K562 (cell line): Measurements from ENCODE around the gene PRKAA1. TPM values are rescaled to one million over a fixed set of nuclear protein-coding genes. Genes with fewer than 3 reads are reported as not detected.

Experiments used
- CSDE1 ChIP-seq, 2 experiments: fragments of 450-650 bp; IDR thresholded peaks; 2 replicates each; pipeline ENCODE4 v1.6.1; 2016; ENCODE audit warnings: mild to moderate bottlenecking in 1 of 2
- EGR1 ChIP-seq: fragments of 450-650 bp; conservative IDR thresholded peaks from 2 replicates; pipeline ENCODE4 v1.6.1; 2017; ENCODE audit warnings: mild to moderate bottlenecking
- HNRNPK ChIP-seq: fragments of 200-400 bp; formaldehyde crosslinking; IDR thresholded peaks from one replicate; pipeline ENCODE4 v1.6.1; 2018; ENCODE audit warnings: mild to moderate bottlenecking, low read depth, low read length; ENCODE audit not compliant: poor library complexity, severe bottlenecking
- KAT2B ChIP-seq: IDR thresholded peaks from one replicate; pipeline ENCODE4 v1.6.1; 2012; ENCODE audit warnings: low read depth, mild to moderate bottlenecking, control low read depth, inconsistent platforms, low read length, moderate library complexity
- KAT8 ChIP-seq: fragments of 450-650 bp; IDR thresholded peaks from 2 replicates; pipeline ENCODE4 v1.6.1; 2016; ENCODE audit warnings: low read depth, mild to moderate bottlenecking
- SAFB2 ChIP-seq: fragments of 200-400 bp; formaldehyde crosslinking; IDR thresholded peaks from 2 replicates; pipeline ENCODE4 v1.6.1; 2018; ENCODE audit warnings: borderline replicate concordance, low read length, low read depth, moderate library complexity; ENCODE audit not compliant: severe bottlenecking
- ZKSCAN3 ChIP-seq: fragments of 250-450 bp; sonication (Bioruptor Pico); IDR thresholded peaks from 2 replicates; pipeline ENCODE4 v1.4.0; 2020
- ZNF232 ChIP-seq: sonication (generic); formaldehyde crosslinking; IDR thresholded peaks from 2 replicates; pipeline ENCODE4 v1.8.0; 2022; ENCODE audit warnings: mild to moderate bottlenecking, missing genetic modification reagents
- ZNF41 ChIP-seq: fragments of 250-450 bp; sonication (Bioruptor Pico); conservative IDR thresholded peaks from 2 replicates; pipeline ENCODE4 v1.4.0; 2020; ENCODE audit warnings: mild to moderate bottlenecking
- ZNF79 ChIP-seq: fragments of 250-450 bp; sonication (Bioruptor Pico); IDR thresholded peaks from 2 replicates; pipeline ENCODE4 v1.4.0; 2020; ENCODE audit warnings: low read depth, mild to moderate bottlenecking, moderate library complexity
- polyA plus RNA-seq, 8 experiments: library from polyadenylated mRNA; depleted of rRNA in 4 of 8; stranded (reverse) in 5 of 8; unstranded in 3 of 8; fragments of >200 nt; fragmentation: Nextera tagmentation in 2 of 8; fragmentation: Illumina TruSeq in 1 of 8; extraction: Ambion mirVana in 2 of 8; extraction: Trizol in 1 of 8; gene quantifications; 2 replicates each; pipeline versions ENCODE4 v1.2.1 to v1.2.3, GENCODE V29; 2011 to 2014; ENCODE audit warnings: inconsistent platforms in 1 of 8, missing spikeins in 1 of 8
- total RNA-seq, 7 experiments: library from RNA; depleted of rRNA in 6 of 7; stranded (reverse); fragments of >200 nt in 6 of 7; fragmentation: Illumina TruSeq in 2 of 7; extraction: Trizol in 2 of 7; gene quantifications; 2 replicates each; pipeline versions ENCODE4 v1.2.1 to v1.2.3, GENCODE V29; 2011 to 2021; ENCODE audit warnings: low replicate concordance in 1 of 7
- TF ChIP-seq, protein P1 (sequence below), 2 experiments: fragments of 450-650 bp; conservative IDR thresholded peaks; 2 replicates each; pipeline ENCODE4 v1.6.1; 2017; ENCODE audit warnings: mild to moderate bottlenecking in 2 of 2, moderate library complexity in 2 of 2
- TF ChIP-seq, protein P2 (sequence below): IDR thresholded peaks from 3 replicates; pipeline ENCODE4 v1.6.1; 2011; ENCODE audit warnings: borderline replicate concordance, mild to moderate bottlenecking; ENCODE audit not compliant: insufficient read length, insufficient read depth
- TF ChIP-seq, protein P3 (sequence below), 2 experiments: fragments of 450-650 bp; formaldehyde crosslinking in 1 of 2; IDR thresholded peaks; 2 replicates each; pipeline versions ENCODE4 v1.4.0 to v1.6.1; 2014 to 2020; ENCODE audit warnings: mild to moderate bottlenecking in 2 of 2, borderline replicate concordance in 1 of 2, low read depth in 1 of 2
- TF ChIP-seq, protein P4 (sequence below): fragments of 450-650 bp; formaldehyde crosslinking; IDR thresholded peaks from 2 replicates; pipeline ENCODE4 v1.4.0; 2020; ENCODE audit warnings: mild to moderate bottlenecking

Gene PRKAA1
- total and polyA plus RNA-seq, 9 of the 15 experiments (the other 6 are each of a cell fraction or from before 2014, with no cell fraction given) = 24.5 to 84.0 (median 51.4) TPM

DNA sequence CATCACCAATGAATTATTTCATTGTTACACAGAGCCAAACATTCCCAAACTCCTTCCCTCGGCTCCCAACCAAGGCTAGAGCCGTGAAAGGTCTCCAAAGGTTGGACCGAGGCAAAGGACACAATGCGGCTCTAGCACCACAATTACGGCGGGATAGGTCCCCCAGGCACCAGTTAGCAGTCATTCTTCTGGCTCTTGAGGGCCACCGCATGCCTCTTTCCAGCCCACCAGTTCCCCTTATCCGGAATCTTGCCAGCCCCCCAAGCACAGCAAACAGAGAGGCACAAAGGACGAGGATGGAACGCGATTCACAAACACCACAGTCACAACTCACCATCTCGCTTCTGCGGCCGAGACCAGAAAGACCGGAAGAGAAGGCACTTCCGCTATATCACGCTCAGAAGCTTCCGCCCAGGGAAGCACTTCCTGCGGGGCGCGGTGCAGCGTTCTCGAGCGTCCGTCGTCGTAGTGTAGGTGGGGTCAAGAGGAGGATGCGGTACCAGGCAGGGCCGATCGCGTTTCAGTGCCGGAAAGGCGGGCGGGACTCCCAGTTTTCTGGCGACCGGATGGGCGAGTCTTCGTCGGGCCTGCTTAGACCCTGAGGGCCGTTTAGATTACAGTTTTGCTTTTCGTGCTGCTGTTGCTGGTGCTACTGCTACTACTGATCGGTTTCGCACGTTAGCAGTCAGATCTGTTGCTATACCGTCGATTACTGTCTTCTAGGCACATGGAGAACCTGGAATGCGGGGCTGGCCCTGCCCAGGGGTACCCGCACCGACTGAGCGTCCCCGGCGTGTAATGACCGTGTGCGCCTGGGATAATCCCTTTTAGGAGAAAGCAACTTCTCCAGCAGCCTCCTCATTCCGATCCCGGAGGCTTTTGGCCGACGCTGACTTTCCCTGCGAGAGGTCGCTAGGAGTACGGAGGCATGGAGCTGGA lies 36.9 kb upstream of the PRKAA1 start, which contains the start of gene RPL37 (continued):
- no peak for TF ChIP-seq HNRNPK
- TF ChIP-seq, protein P1, sequence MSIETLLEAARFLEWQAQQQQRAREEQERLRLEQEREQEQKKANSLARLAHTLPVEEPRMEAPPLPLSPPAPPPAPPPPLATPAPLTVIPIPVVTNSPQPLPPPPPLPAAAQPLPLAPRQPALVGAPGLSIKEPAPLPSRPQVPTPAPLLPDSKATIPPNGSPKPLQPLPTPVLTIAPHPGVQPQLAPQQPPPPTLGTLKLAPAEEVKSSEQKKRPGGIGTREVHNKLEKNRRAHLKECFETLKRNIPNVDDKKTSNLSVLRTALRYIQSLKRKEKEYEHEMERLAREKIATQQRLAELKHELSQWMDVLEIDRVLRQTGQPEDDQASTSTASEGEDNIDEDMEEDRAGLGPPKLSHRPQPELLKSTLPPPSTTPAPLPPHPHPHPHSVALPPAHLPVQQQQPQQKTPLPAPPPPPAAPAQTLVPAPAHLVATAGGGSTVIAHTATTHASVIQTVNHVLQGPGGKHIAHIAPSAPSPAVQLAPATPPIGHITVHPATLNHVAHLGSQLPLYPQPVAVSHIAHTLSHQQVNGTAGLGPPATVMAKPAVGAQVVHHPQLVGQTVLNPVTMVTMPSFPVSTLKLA (conservative IDR thresholded peaks at IDR 0.05) = peak; percentile 82 to 91
- TF ChIP-seq, protein P2, sequence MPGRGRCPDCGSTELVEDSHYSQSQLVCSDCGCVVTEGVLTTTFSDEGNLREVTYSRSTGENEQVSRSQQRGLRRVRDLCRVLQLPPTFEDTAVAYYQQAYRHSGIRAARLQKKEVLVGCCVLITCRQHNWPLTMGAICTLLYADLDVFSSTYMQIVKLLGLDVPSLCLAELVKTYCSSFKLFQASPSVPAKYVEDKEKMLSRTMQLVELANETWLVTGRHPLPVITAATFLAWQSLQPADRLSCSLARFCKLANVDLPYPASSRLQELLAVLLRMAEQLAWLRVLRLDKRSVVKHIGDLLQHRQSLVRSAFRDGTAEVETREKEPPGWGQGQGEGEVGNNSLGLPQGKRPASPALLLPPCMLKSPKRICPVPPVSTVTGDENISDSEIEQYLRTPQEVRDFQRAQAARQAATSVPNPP = no peak
- TF ChIP-seq, protein P3, sequence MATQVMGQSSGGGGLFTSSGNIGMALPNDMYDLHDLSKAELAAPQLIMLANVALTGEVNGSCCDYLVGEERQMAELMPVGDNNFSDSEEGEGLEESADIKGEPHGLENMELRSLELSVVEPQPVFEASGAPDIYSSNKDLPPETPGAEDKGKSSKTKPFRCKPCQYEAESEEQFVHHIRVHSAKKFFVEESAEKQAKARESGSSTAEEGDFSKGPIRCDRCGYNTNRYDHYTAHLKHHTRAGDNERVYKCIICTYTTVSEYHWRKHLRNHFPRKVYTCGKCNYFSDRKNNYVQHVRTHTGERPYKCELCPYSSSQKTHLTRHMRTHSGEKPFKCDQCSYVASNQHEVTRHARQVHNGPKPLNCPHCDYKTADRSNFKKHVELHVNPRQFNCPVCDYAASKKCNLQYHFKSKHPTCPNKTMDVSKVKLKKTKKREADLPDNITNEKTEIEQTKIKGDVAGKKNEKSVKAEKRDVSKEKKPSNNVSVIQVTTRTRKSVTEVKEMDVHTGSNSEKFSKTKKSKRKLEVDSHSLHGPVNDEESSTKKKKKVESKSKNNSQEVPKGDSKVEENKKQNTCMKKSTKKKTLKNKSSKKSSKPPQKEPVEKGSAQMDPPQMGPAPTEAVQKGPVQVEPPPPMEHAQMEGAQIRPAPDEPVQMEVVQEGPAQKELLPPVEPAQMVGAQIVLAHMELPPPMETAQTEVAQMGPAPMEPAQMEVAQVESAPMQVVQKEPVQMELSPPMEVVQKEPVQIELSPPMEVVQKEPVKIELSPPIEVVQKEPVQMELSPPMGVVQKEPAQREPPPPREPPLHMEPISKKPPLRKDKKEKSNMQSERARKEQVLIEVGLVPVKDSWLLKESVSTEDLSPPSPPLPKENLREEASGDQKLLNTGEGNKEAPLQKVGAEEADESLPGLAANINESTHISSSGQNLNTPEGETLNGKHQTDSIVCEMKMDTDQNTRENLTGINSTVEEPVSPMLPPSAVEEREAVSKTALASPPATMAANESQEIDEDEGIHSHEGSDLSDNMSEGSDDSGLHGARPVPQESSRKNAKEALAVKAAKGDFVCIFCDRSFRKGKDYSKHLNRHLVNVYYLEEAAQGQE (IDR thresholded peaks at IDR 0.05; ENCODE audit: borderline replicate concordance) = no peak; the same call in 1 of the 2 replicates
- TF ChIP-seq, protein P3 (CRISPR knock-in tag; IDR thresholded peaks at IDR 0.05; ENCODE audit: low read depth) = 0 out of 2 replicates have a peak, but pooled peaks have one; percentile 43
- no peak for TF ChIP-seq ZKSCAN3 (CRISPR knock-in tag)
- TF ChIP-seq ZNF232 (CRISPR knock-in tag) = peak; percentile 48; the same call in 1 of the 2 replicates
- TF ChIP-seq ZNF41 (CRISPR knock-in tag) = no peak
- no peak for TF ChIP-seq KAT8
- TF ChIP-seq SAFB2 = no peak
- TF ChIP-seq EGR1 = peak; percentile 85
- TF ChIP-seq, protein P4, sequence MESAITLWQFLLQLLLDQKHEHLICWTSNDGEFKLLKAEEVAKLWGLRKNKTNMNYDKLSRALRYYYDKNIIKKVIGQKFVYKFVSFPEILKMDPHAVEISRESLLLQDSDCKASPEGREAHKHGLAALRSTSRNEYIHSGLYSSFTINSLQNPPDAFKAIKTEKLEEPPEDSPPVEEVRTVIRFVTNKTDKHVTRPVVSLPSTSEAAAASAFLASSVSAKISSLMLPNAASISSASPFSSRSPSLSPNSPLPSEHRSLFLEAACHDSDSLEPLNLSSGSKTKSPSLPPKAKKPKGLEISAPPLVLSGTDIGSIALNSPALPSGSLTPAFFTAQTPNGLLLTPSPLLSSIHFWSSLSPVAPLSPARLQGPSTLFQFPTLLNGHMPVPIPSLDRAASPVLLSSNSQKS (CRISPR knock-in tag) = no peak
- TF ChIP-seq KAT2B = no peak
- TF ChIP-seq ZNF79 = no peak
- TF ChIP-seq CSDE1 (IDR thresholded peaks at IDR 0.05) = no peak; a peak in 2 of 4 replicates
